Gastroesophageal sphincter (tissue), 4 donors: ENCODE results near the gene PCCB. TPM values are rescaled to one million over a fixed set of nuclear protein-coding genes. Genes with fewer than 3 reads are reported as not detected.

Experiments used
- ATAC-seq: fragments of 150-250 bp; one replicate; pipeline ENCODE4 v1.9.1; 2016; ENCODE audit warnings: mild to moderate bottlenecking, moderate library complexity
- H3K27ac ChIP-seq, 4 donors: fragments of 200-600 bp; sonication (generic) in 3 of 4; 1 replicate in 3 of 4; 2 replicates in 1 of 4; pipeline ENCODE4 v1.5.1; 2016 to 2019
- H3K27me3 ChIP-seq: fragments of 200-600 bp; sonication (generic); one replicate; pipeline ENCODE4 v1.5.1; 2019
- H3K36me3 ChIP-seq, 2 donors: fragments of 200-600 bp; sonication (generic); one replicate each; pipeline ENCODE4 v1.5.1; 2019; ENCODE audit warnings: control low read depth in 1 of 2
- H3K4me1 ChIP-seq, 3 donors: fragments of 200-600 bp; sonication (generic); 1 replicate in 2 of 3; 2 replicates in 1 of 3; pipeline ENCODE4 v1.5.1; 2016 to 2019; ENCODE audit warnings: control low read depth in 2 of 3
- H3K4me3 ChIP-seq, 2 donors: fragments of 200-600 bp; sonication (generic); one replicate each; pipeline ENCODE4 v1.5.1; 2019; ENCODE audit warnings: mild to moderate bottlenecking in 1 of 2, moderate library complexity in 1 of 2
- H3K9me3 ChIP-seq, 3 donors: fragments of 200-600 bp; sonication (generic); one replicate each; pipeline ENCODE4 v1.5.1; 2017 to 2019; ENCODE audit warnings: control low read depth in 2 of 3
- CTCF ChIP-seq, 4 experiments: fragments of 200-600 bp in 2 of 4; fragments of 450-650 bp in 2 of 4; sonication (generic) in 1 of 4; IDR thresholded peaks; one replicate each; pipeline ENCODE4 v1.5.1; 2017 to 2019; ENCODE audit warnings: antibody characterized with exemption in 4 of 4, mild to moderate bottlenecking in 2 of 4, moderate library complexity in 2 of 4
- EP300 ChIP-seq: sonication (generic); formaldehyde crosslinking; IDR thresholded peaks from one replicate; pipeline ENCODE4 v1.6.1; 2017; ENCODE audit warnings: antibody characterized with exemption, mild to moderate bottlenecking
- POLR2A ChIP-seq, 2 donors: fragments of 450-650 bp; IDR thresholded peaks; one replicate each; pipeline ENCODE4 v1.6.1; 2017; ENCODE audit warnings: antibody characterized with exemption in 2 of 2, mild to moderate bottlenecking in 2 of 2, moderate library complexity in 1 of 2
- POLR2AphosphoS5 ChIP-seq: sonication (generic); formaldehyde crosslinking; IDR thresholded peaks from one replicate; pipeline ENCODE4 v1.6.1; 2017; ENCODE audit warnings: antibody characterized with exemption
- WGBS, 2 donors: methylation state at CpG; one replicate each; pipeline ENCODE4 v1.1.5; 2018; ENCODE audit warnings: low coverage in 1 of 2; 5-methylcytosine and 5-hydroxymethylcytosine counted together
- total RNA-seq, 4 donors: library from RNA; depleted of rRNA; stranded (reverse); fragments of >200 nt; gene quantifications; one replicate each; pipeline ENCODE4 v1.1.0, GENCODE V29; 2016

The PCCB gene
- total RNA-seq, 4 donors from 2014 or later = 23.7 to 42.8 (median 31.3) TPM

- TF ChIP-seq POLR2A (IDR thresholded peaks at IDR 0.05) (no peak), CTCF (IDR thresholded peaks at IDR 0.05) (no peak), POLR2AphosphoS5 (no peak), EP300 (no peak)
- no peak overlapping the region for H3K27ac ChIP-seq
- H3K27me3 ChIP-seq = no peaks in the 10 kb centered on the region
- H3K4me3 ChIP-seq = no peak overlapping the region
- no peak for ATAC-seq
- no peaks in the 10 kb centered on the region for H3K4me1 ChIP-seq
- peaks cover 0 to 22% of the 10 kb centered on the region in 2 donors for H3K36me3 ChIP-seq
- WGBS, 2 donors = 56% methylated on average over 2 of the region's 2 CpGs; no CpG with 5 or more reads in 1 of the 2 donors
- no peaks in the 10 kb centered on the region for H3K9me3 ChIP-seq
These were observed 127.4 kb downstream of the PCCB start for GRCh38 chr3:136377508-136377907.

GRCh38 chr3:136378011-136378410 is 127.9 kb downstream of the PCCB start:
- Histone ChIP-seq H3K4me3 (no peak overlapping the region), H3K27ac (no peak overlapping the region), H3K27me3 (no peaks in the 10 kb centered on the region), H3K9me3 (no peaks in the 10 kb centered on the region), H3K36me3 (peaks cover 0 to 22% of the 10 kb centered on the region in 2 donors), H3K4me1 (no peaks in the 10 kb centered on the region)
- WGBS, 2 donors = 23 to 30% methylated on average over 1 of the region's 1 CpG
- TF ChIP-seq EP300 (no peak), POLR2A (IDR thresholded peaks at IDR 0.05) (no peak), CTCF (IDR thresholded peaks at IDR 0.05) (no peak), POLR2AphosphoS5 (no peak)
- no peak for ATAC-seq

Other genes with a start within 250 kb of the PCCB start
- 10 to 100 TPM; 18.2 to 34.3 (median 27.8) TPM for gene MSL2, start 54.0 kb upstream of the PCCB start, total RNA-seq